GM12878 (cell line): ENCODE measurements around the gene TP53BP1. TPM values are rescaled to one million over a fixed set of nuclear protein-coding genes. Genes with fewer than 3 reads are reported as not detected.

ENCODE experiments used
- ATAC-seq: fragments of 200-7000 bp; cut with Tn5 transposase; 3 replicates; pipeline ENCODE4 v1.9.1; 2020; ENCODE audit warnings: mild to moderate bottlenecking, moderate library complexity
- BruUV-seq: library from RNA; stranded (reverse); fragments of 400-500 nt; replicated peaks from 2 replicates; lab custom pipeline; 2021; lab: Mats Ljungman, UMichigan
- CTCF ChIA-PET: fragments of 300-600 bp; sonication (Branson Sonifier 250); formaldehyde crosslinking; extraction: SDS; loops from one replicate; lab custom pipeline; 2021; ENCODE audit warnings: inconsistent platforms; lab: Yijun Ruan, JAX
- POLR2A ChIA-PET: fragments of 350-600 bp; formaldehyde crosslinking; extraction: SDS; loops from one replicate; lab custom pipeline; 2021; ENCODE audit warnings: inconsistent platforms; lab: Charles Lee
- RAD21 ChIA-PET: fragments of 300-600 bp; sonication (Branson Sonifier 250); formaldehyde crosslinking; loops from one replicate; lab custom pipeline; 2023; ENCODE audit warnings: antibody characterized with exemption; ENCODE audit not compliant: unreplicated experiment; lab: Charles Lee
- SMC1A ChIA-PET: fragments of 300-600 bp; sonication (Branson Sonifier 250); formaldehyde crosslinking; loops from one replicate; lab custom pipeline; 2023; ENCODE audit not compliant: unreplicated experiment, uncharacterized antibody; lab: Charles Lee
- DNase-seq: peaks from one replicate; pipeline ENCODE4 v3.0.0-alpha.2; 2011; ENCODE audit warnings: low read depth, low spot score
- FAIRE-seq: peaks from 3 replicates; lab custom pipeline; 2011; peaks lifted over from hg19 to GRCh38; lab: Jason Lieb, UNC
- H2AFZ ChIP-seq: 2 replicates; pipeline ENCODE4 v1.6.0; 2011; ENCODE audit warnings: low read depth, low read length, control low read depth; ENCODE audit not compliant: control insufficient read depth
- H3K27ac ChIP-seq: 2 replicates; pipeline ENCODE4 v1.5.1; 2011; ENCODE audit warnings: control low read depth; ENCODE audit not compliant: control insufficient read depth, insufficient read depth
- H3K27me3 ChIP-seq, 2 experiments: replicated peaks in 1 of 2; 2 replicates each; pipeline versions ENCODE4 v1.6.0 to v1.6.1; 2011; ENCODE audit warnings: low read length in 1 of 2; ENCODE audit not compliant: control insufficient read depth in 2 of 2, insufficient read depth in 2 of 2
- H3K36me3 ChIP-seq, 2 experiments: 2 replicates each; pipeline ENCODE4 v1.5.1; 2011; ENCODE audit warnings: low read length in 1 of 2; ENCODE audit not compliant: control insufficient read depth in 2 of 2, insufficient read depth in 2 of 2
- H3K4me1 ChIP-seq: 2 replicates; pipeline ENCODE4 v1.6.1; 2011; ENCODE audit warnings: mild to moderate bottlenecking, low read length, moderate library complexity, mixed read lengths; ENCODE audit not compliant: control insufficient read depth, insufficient read depth
- H3K4me2 ChIP-seq: 2 replicates; pipeline ENCODE4 v1.6.0; 2011; ENCODE audit warnings: control low read depth; ENCODE audit not compliant: control insufficient read depth, insufficient read depth
- H3K4me3 ChIP-seq: fragments of 200-600 bp; sonication (generic); 2 replicates; pipeline ENCODE4 v1.5.1; 2016
- H3K79me2 ChIP-seq: 2 replicates; pipeline ENCODE4 v1.6.0; 2011; ENCODE audit warnings: low read length; ENCODE audit not compliant: control insufficient read depth, insufficient read depth
- H3K9ac ChIP-seq: 2 replicates; pipeline ENCODE4 v1.8.0; 2011; ENCODE audit warnings: low read length, control low read depth, mixed read lengths; ENCODE audit not compliant: control insufficient read depth, insufficient read depth
- H3K9me3 ChIP-seq: replicated peaks from 3 replicates; pipeline ENCODE4 v1.5.1; 2011; ENCODE audit warnings: mild to moderate bottlenecking, low read length; ENCODE audit not compliant: control insufficient read depth, insufficient read depth
- H4K20me1 ChIP-seq: 2 replicates; pipeline ENCODE4 v1.6.0; 2011; ENCODE audit not compliant: control insufficient read depth, insufficient read depth
- IRF4 ChIP-seq: IDR thresholded peaks from 2 replicates; pipeline ENCODE4 v1.6.1; 2011; ENCODE audit warnings: low read depth, low read length
- MYB ChIP-seq: fragments of 150-350 bp; IDR thresholded peaks from 2 replicates; pipeline ENCODE4 v1.6.1; 2014; ENCODE audit warnings: mild to moderate bottlenecking, low read depth, low read length, borderline replicate concordance
- NFIC ChIP-seq: IDR thresholded peaks from 2 replicates; pipeline ENCODE4 v1.6.1; 2012; ENCODE audit warnings: low read depth, mild to moderate bottlenecking, inconsistent platforms, low read length, moderate library complexity
- NR2F1 ChIP-seq: fragments of 450-650 bp; conservative IDR thresholded peaks from 2 replicates; pipeline ENCODE4 v1.6.1; 2017; ENCODE audit warnings: mild to moderate bottlenecking
- RAD21 ChIP-seq: IDR thresholded peaks from 2 replicates; pipeline ENCODE4 v1.6.1; 2011; ENCODE audit warnings: mild to moderate bottlenecking, low read depth, low read length, moderate library complexity; ENCODE audit not compliant: insufficient read depth
- TCF7 ChIP-seq: IDR thresholded peaks from 2 replicates; pipeline ENCODE4 v1.6.1; 2014; ENCODE audit warnings: antibody characterized with exemption, borderline replicate concordance
- in situ Hi-C: fragments of 300-500 bp; cut with MboI; formaldehyde crosslinking; loops from 9 replicates; pipeline ENCODE4 v1.14.3; 2018; ENCODE audit warnings: mixed read lengths
- intact Hi-C: fragments of 100-400 bp; cut with micrococcal nuclease; formaldehyde crosslinking; loops from one replicate; pipeline ENCODE4 v1.14.2; 2022; ENCODE audit not compliant: unreplicated experiment
- polyA plus RNA-seq, 11 experiments: library from polyadenylated mRNA; depleted of rRNA in 4 of 11; unstranded in 6 of 11; stranded (reverse) in 5 of 11; fragments of >200 nt; fragmentation: Nextera tagmentation in 4 of 11; fragmentation: Illumina TruSeq in 1 of 11; extraction: Ambion mirVana in 4 of 11; extraction: Trizol in 1 of 11; gene quantifications; 1 replicate in 1 of 11; 2 replicates in 10 of 11; pipeline versions ENCODE4 v1.2.1 to v1.2.3, GENCODE V29; 2011 to 2016; ENCODE audit warnings: inconsistent platforms in 2 of 11, missing spikeins in 2 of 11, low read depth in 1 of 11
- total RNA-seq, 4 experiments: library from RNA; depleted of rRNA in 3 of 4; stranded (reverse); fragments of >200 nt in 3 of 4; fragmentation: Illumina TruSeq in 1 of 4; extraction: Trizol in 1 of 4; gene quantifications; 2 replicates each; pipeline versions ENCODE4 v1.2.1 to v1.2.3, GENCODE V29; 2013 to 2021
- TF ChIP-seq, protein P1 (sequence below): fragments of 150-350 bp; IDR thresholded peaks from 2 replicates; pipeline ENCODE4 v1.6.1; 2014; ENCODE audit warnings: mild to moderate bottlenecking, low read depth, low read length

The TP53BP1 gene
- total and polyA plus RNA-seq, 10 of the 15 experiments (the other 5 are each of a cell fraction or from before 2014, with no cell fraction given): 6.2 to 50.2 (median 19.3) TPM

DNA sequence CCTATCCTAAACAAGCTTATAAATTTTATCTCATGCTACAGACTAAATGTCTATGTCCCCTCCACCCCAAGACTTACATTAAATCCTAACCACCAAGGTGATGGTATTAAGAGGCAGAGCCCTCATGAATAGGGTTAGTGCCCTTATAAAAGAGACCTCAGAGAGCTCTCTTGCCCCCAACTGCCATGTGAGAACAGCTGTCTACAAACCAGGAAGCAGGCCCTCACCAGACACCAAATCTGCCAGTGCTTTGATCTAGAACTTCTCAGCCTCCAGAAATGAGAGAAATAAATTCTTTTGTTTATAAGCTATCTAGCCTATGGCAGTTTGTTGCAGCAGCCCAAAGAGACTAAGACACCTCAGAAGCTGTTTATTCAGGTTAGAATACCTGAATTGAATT is 58.5 kb downstream of the TP53BP1 start:
- ChIA-PET POLR2A (no interaction called here), RAD21 (no interaction called here), SMC1A (interaction anchor here (1.1 to 1.5 kb wide), 3 partner anchors 15 to 209 kb away, joined by 3 to 5 read pairs (median 4); no protein-coding TSS in a partner anchor), CTCF (interaction anchor here (0.8 to 1.8 kb wide), 2 partner anchors 11 to 80 kb away, joined by 3 to 7 read pairs; no protein-coding TSS in a partner anchor)
- BruUV-seq: no TSS peak
- Histone ChIP-seq H3K79me2 (no peaks in the 10 kb centered on the region), H2AFZ (no peak overlapping the region), H3K27ac (no peak overlapping the region), H4K20me1 (no peaks in the 10 kb centered on the region), H3K4me3 (no peak overlapping the region), H3K27me3 (no peaks in the 10 kb centered on the region), H3K36me3 (peaks cover 0 to 23% of the 10 kb centered on the region in 2 experiments; a peak in 3 of 4 replicates), H3K4me2 (no peak overlapping the region), H3K9ac (no peak overlapping the region), H3K4me1 (no peaks in the 10 kb centered on the region), H3K9me3 (no peaks in the 10 kb centered on the region)
- no peak for TF ChIP-seq TCF7
- TF ChIP-seq RAD21: no peak
- TF ChIP-seq, protein P1, sequence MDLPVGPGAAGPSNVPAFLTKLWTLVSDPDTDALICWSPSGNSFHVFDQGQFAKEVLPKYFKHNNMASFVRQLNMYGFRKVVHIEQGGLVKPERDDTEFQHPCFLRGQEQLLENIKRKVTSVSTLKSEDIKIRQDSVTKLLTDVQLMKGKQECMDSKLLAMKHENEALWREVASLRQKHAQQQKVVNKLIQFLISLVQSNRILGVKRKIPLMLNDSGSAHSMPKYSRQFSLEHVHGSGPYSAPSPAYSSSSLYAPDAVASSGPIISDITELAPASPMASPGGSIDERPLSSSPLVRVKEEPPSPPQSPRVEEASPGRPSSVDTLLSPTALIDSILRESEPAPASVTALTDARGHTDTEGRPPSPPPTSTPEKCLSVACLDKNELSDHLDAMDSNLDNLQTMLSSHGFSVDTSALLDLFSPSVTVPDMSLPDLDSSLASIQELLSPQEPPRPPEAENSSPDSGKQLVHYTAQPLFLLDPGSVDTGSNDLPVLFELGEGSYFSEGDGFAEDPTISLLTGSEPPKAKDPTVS: no peak
- no peak for TF ChIP-seq MYB
- no peak for TF ChIP-seq NR2F1
- TF ChIP-seq IRF4: no peak
- TF ChIP-seq NFIC: no peak
- intact Hi-C loops: no loop called here
- ATAC-seq: no peak
- FAIRE-seq: no peak
- in situ Hi-C loops: no loop called here
- no peak for DNase-seq
